NK-92 (cell line): ENCODE results near the gene ATXN7L2.
A peak's percentile ranks its signal among the peaks of the same experiment; 100 is the strongest.

ENCODE experiments used
- DNase-seq: peaks from one replicate; lab custom pipeline; 2025; ENCODE audit not compliant: unreplicated experiment; lab: John Stamatoyannopoulos, UW

The ATXN7L2 gene

DNA sequence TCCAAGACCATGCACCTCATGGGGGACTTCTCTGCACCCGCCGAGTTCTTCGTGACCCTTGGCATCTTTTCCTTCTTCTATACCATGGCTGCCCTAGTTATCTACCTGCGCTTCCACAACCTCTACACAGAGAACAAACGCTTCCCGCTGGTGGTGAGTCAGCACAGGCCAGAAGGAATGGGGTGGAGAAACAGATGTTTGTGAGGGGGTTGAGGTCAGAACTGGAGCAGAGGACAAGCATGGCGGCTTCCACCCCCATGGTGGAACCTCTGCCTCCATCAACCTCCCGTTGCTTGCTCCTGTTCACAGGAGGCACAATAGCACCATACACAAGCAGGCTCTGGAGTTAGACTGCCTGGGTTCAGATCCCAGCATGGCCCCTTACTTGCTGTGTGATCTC, 6.9 kb upstream of the ATXN7L2 start:
- DNase-seq, result no peak

DNA sequence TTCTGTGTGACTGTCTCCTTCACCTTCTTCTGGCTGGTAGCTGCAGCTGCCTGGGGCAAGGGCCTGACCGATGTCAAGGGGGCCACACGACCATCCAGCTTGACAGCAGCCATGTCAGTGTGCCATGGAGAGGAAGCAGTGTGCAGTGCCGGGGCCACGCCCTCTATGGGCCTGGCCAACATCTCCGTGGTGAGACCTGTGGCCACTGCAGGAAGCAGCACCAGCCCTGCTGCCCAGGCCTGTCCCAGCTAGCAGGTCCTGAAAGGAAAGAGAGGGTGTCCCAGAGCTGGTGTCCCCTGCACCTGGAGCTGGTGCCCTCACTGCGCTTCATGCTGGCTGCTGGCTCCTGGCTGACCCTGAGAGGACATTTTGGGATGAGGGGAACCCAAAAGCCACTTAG, 5.9 kb upstream of the ATXN7L2 start:
- no peak for DNase-seq

- no peak for DNase-seq
Observed at GRCh38 chr1:109478806-109479205, 4.9 kb upstream of the ATXN7L2 start.

DNA sequence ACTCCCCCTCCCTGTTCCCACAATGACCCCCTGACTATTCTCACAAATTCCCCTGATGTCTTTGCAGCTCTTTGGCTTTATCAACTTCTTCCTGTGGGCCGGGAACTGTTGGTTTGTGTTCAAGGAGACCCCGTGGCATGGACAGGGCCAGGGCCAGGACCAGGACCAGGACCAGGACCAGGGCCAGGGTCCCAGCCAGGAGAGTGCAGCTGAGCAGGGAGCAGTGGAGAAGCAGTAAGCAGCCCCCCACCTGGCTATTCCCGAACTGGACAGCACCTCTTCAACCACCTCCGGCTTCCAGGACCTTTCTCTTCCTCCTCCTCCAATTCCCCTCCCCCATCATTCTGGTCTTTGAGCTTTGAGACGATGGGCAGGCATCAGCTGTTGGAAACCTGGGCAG, 4.4 kb upstream of the ATXN7L2 start:
- DNase-seq, result no peak

DNA sequence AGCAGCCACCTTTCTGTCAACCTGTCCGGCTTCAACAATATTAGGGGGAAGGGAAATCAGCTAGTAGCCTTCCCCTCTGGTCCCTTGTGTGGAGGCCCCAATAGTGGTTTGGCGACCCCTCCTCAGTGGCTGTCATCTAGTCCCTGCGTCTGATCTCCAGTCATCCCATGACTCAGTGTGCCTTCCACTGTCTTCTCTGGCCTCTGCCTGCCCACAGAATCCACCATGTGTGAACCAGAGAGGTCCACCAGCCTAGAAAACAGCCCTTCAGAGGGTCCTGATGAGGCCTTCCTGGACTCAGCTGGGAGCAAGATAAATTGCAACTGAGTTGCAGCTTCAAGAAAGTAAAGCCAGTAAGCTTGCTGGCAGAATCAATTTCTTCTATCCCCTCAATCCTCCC, 3.8 kb upstream of the ATXN7L2 start:
- DNase-seq, result no peak

DNA sequence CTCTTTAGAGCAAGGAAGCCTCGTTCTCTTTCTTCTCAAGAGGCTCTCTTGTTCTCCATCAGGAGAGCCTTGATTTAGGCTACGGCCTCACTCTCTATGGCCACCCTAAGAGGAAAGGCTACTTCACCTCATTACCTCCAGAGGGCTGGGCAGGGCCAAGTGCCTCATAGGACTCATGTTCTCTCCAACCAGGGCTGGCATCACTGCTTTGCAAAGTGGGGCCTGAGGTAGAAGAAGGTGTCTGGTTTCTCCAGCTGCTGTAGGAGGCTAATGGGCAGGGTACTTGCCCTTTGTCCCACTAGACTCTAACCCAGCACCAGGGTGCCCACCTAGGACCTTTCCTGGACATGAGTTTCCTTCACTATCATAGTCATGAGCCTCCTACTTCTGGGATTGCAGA, 2.1 kb upstream of the ATXN7L2 start:
- no peak for DNase-seq

DNA sequence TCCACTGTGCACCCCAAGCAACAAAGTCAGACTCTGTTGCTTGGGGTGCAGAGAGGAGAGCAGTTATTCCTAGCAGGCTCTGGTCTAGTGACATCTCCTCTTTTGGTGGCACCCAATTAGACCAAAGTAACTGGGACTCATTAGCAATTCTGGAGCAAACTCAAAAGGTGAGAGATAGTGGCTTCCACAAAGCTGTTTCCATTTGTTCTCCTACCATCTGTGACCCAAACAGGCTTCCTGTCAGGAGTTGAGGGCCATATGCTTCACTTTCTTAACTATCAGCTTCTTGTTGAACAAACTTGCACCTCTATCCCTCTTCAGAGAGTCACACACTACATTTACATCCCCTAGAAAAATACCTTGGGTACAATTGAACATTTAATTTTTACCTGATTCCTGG, 1.5 kb upstream of the ATXN7L2 start:
- no peak for DNase-seq

DNA sequence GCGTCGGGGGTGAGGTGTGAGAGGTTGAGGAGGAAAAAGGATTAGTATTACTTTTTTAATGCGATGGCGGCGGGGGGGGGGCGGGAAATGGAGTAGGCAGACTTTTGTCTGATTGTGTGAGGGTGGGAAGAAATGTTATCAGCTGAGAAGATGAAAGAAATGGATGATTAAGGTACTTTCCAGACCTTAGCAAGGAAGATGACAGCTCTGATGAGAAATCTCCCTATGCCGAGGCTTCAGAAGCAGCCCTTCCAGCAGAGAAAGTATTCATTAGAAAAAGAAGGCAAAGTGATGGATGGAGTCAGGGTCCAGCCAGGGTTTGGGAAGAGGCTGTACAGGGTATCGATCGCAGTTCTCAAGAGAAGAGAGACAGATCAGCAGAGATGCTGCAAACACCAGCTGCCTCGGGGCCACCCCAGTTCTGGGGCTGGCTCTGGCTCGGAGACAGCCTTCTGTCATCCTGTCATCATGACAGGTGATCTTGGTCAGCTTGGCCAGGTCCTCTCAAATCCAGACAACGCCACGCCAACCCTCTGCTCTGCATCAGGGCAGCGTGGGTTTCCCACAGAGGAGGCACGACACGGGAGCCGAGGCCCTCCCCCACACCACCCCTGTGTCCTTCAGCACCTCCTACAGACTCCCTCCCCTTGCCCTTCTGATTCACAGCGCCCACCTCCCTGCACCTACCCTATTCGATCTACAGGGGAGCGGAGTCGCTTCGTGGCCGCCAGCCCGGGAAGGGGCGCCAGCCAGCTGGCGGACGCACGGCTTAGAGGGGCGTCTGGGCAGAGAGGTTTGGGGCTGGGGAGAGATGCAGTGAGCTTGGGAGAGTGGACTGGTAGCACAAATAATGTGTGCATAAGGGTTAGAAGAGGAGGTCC, 674 bp upstream of the ATXN7L2 start:
- DNase-seq, result no peak

GRCh38 chr1:109484519-109484975, 842 bp downstream of the ATXN7L2 start:
- no peak for DNase-seq

GRCh38 chr1:109485001-109485400, 1.3 kb downstream of the ATXN7L2 start:
- no peak for DNase-seq

- no peak for DNase-seq
Observed at GRCh38 chr1:109487261-109487660, 3.6 kb downstream of the ATXN7L2 start.

- no peak for DNase-seq
Observed at GRCh38 chr1:109488201-109488600, 4.5 kb downstream of the ATXN7L2 start.

- DNase-seq, result no peak
Observed at GRCh38 chr1:109488696-109489095, 5.0 kb downstream of the ATXN7L2 start.

- no peak for DNase-seq
Observed at GRCh38 chr1:109490029-109490933, 6.6 kb downstream of the ATXN7L2 start.

DNA sequence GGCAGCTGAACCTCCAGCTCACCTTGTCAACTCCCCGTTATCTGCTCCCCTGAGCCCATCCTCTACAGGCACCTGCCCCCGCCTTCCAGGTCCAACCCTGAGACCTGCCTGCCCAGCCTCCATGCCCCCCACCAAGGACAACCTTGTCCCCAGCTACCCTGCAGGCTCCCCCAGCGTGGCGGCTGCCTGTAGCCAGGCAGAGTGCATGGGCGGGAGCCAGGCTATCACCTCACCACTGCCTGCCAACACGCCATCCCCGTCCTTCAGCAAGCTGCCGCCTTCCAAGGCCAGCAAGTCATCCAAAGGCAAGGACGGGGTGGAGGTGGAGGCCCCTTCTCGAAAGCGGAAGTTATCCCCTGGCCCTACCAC, 7.2 kb downstream of the ATXN7L2 start:
- no peak for DNase-seq

- no peak for DNase-seq
Observed at GRCh38 chr1:109491372-109491771, 7.7 kb downstream of the ATXN7L2 start.

GRCh38 chr1:109492779-109493178, 9.1 kb downstream of the ATXN7L2 start:
- no peak for DNase-seq

GRCh38 chr1:109493227-109493626, 9.5 kb downstream of the ATXN7L2 start:
- DNase-seq, result no peak

GRCh38 chr1:109493805-109494539, 10.3 kb downstream of the ATXN7L2 start, which contains the start of gene CYB561D1:
CYB561D1 (plus strand) TSS chr1:109494094; CDS start chr1:109494140, 46 bp downstream.
- peak; percentile 23 for DNase-seq

DNA sequence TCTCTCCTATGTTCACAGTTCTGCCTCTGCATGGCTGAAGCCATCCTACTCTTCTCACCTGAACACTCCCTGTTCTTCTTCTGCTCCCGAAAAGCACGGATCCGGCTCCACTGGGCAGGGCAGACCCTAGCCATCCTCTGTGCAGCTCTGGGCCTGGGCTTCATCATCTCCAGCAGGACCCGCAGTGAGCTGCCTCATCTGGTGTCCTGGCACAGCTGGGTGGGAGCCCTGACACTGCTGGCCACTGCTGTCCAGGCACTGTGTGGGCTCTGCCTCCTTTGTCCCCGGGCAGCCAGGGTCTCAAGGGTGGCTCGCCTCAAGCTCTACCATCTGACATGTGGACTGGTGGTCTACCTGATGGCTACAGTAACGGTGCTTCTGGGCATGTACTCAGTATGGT, 12.0 kb downstream of the ATXN7L2 start:
- DNase-seq, result no peak
